HepG2 (cell line): Measurements from ENCODE around the gene GJB4. TPM values are rescaled to one million over a fixed set of nuclear protein-coding genes. Genes with fewer than 3 reads are reported as not detected.

Source experiments
- ATAC-seq: fragments of 200-7000 bp; cut with Tn5 transposase; 3 replicates; pipeline ENCODE4 v1.9.1; 2020; ENCODE audit warnings: mild to moderate bottlenecking, moderate library complexity
- BruUV-seq: library from RNA; stranded (reverse); fragments of 400-500 nt; replicated peaks from 2 replicates; lab custom pipeline; 2021; lab: Mats Ljungman, UMichigan
- CTCF ChIA-PET: fragments of 300-600 bp; formaldehyde crosslinking; extraction: SDS; loops from one replicate; lab custom pipeline; 2021; ENCODE audit warnings: low total read pairs, inconsistent platforms, low intra/inter-chr PET ratio; lab: Yijun Ruan, JAX
- POLR2A ChIA-PET: fragments of 350-600 bp; sonication (Branson Sonifier 250); formaldehyde crosslinking; loops from one replicate; lab custom pipeline; 2020; ENCODE audit warnings: antibody characterized with exemption, inconsistent platforms; lab: Yijun Ruan, JAX
- DNase-seq: peaks from one replicate; pipeline ENCODE4 v3.0.0-alpha.2; 2015; ENCODE audit warnings: low spot score
- FAIRE-seq: peaks from 3 replicates; lab custom pipeline; 2011; peaks lifted over from hg19 to GRCh38; lab: Jason Lieb, UNC
- H2AFZ ChIP-seq: one replicate; pipeline ENCODE4 v1.6.1; 2011; ENCODE audit warnings: low read length, inconsistent platforms
- H3K27ac ChIP-seq: fragments of 300-600 bp; 3 replicates; pipeline ENCODE4 v1.8.0; 2011; ENCODE audit warnings: mixed run types, mild to moderate bottlenecking, mixed read lengths, low read length, inconsistent platforms; ENCODE audit not compliant: insufficient read depth; ENCODE audit errors: extremely low read length
- H3K27me3 ChIP-seq, 2 experiments: fragments of 200-600 bp in 1 of 2; 2 replicates in 1 of 2; 3 replicates in 1 of 2; pipeline versions ENCODE4 v1.6.0 to v1.8.0; 2011; ENCODE audit warnings: low read length in 2 of 2, mild to moderate bottlenecking in 2 of 2, moderate library complexity in 2 of 2, inconsistent platforms in 1 of 2; ENCODE audit not compliant: insufficient read depth in 2 of 2, control insufficient read depth in 1 of 2
- H3K36me3 ChIP-seq, 2 experiments: fragments of 200-600 bp in 1 of 2; replicated peaks in 1 of 2; 2 replicates in 1 of 2; 3 replicates in 1 of 2; pipeline versions ENCODE4 v1.5.1 to v1.8.0; 2011; ENCODE audit warnings: low read length in 2 of 2, inconsistent platforms in 1 of 2; ENCODE audit not compliant: insufficient read depth in 2 of 2, control insufficient read depth in 1 of 2
- H3K4me1 ChIP-seq: 2 replicates; pipeline ENCODE4 v1.5.1; 2012; ENCODE audit warnings: low read length, inconsistent platforms; ENCODE audit not compliant: insufficient read depth
- H3K4me2 ChIP-seq: 2 replicates; pipeline ENCODE4 v1.6.0; 2011; ENCODE audit warnings: low read depth, low read length, inconsistent platforms
- H3K4me3 ChIP-seq, 3 experiments: fragments of 200-600 bp in 1 of 3; sonication (generic), shearing (Covaris generic) in 1 of 3; replicated peaks in 1 of 3; 2 replicates each; pipeline ENCODE4 v1.5.1; 2011 to 2016; ENCODE audit warnings: low read length in 3 of 3, inconsistent platforms in 2 of 3, low read depth in 2 of 3, mild to moderate bottlenecking in 2 of 3, control low read depth in 1 of 3, mixed read lengths in 1 of 3; ENCODE audit not compliant: insufficient read depth in 1 of 3
- H3K79me2 ChIP-seq: one replicate; pipeline ENCODE4 v1.6.1; 2011; ENCODE audit warnings: low read length, inconsistent platforms; ENCODE audit not compliant: insufficient read depth
- H3K9ac ChIP-seq: 2 replicates; pipeline ENCODE4 v1.6.0; 2011; ENCODE audit warnings: mild to moderate bottlenecking, low read depth, low read length, inconsistent platforms; ENCODE audit not compliant: insufficient read depth
- H3K9me3 ChIP-seq: 2 replicates; pipeline ENCODE4 v1.5.1; 2012; ENCODE audit warnings: mild to moderate bottlenecking, low read length
- H4K20me1 ChIP-seq: 2 replicates; pipeline ENCODE4 v1.6.0; 2011; ENCODE audit warnings: inconsistent platforms, mild to moderate bottlenecking, low read length, moderate library complexity; ENCODE audit not compliant: insufficient read depth
- ATF7 ChIP-seq, 2 experiments: fragments of 450-650 bp in 1 of 2; sonication (generic) in 1 of 2; formaldehyde crosslinking in 1 of 2; IDR thresholded peaks; 2 replicates each; pipeline versions ENCODE4 v1.4.0 to v1.6.1; 2016 to 2020; ENCODE audit warnings: antibody characterized with exemption in 1 of 2, mild to moderate bottlenecking in 1 of 2, missing genetic modification reagents in 1 of 2
- JUN ChIP-seq: sonication (generic); formaldehyde crosslinking; IDR thresholded peaks from 2 replicates; pipeline ENCODE4 v1.4.0; 2020; ENCODE audit warnings: mild to moderate bottlenecking, missing genetic modification reagents
- MYNN ChIP-seq: sonication (generic); formaldehyde crosslinking; IDR thresholded peaks from 2 replicates; pipeline ENCODE4 v1.4.0; 2020; ENCODE audit warnings: mild to moderate bottlenecking, low read depth, missing genetic modification reagents
- PRDM10 ChIP-seq: sonication (generic); formaldehyde crosslinking; IDR thresholded peaks from 2 replicates; pipeline ENCODE4 v1.4.0; 2020; ENCODE audit warnings: low read depth, missing genetic modification reagents
- RAD51 ChIP-seq: fragments of 450-650 bp; IDR thresholded peaks from 2 replicates; pipeline ENCODE4 v1.6.1; 2016; ENCODE audit warnings: borderline replicate concordance
- RFXAP ChIP-seq: sonication (generic); formaldehyde crosslinking; IDR thresholded peaks from 2 replicates; pipeline ENCODE4 v1.4.0; 2020; ENCODE audit warnings: missing genetic modification reagents, borderline replicate concordance
- U2AF2 ChIP-seq: fragments of 200-400 bp; formaldehyde crosslinking; IDR thresholded peaks from 2 replicates; pipeline ENCODE4 v1.6.1; 2017; ENCODE audit warnings: low read depth, mild to moderate bottlenecking, low read length
- ZNF44 ChIP-seq: sonication (generic); formaldehyde crosslinking; IDR thresholded peaks from 2 replicates; pipeline ENCODE4 v1.5.1; 2020; ENCODE audit warnings: mild to moderate bottlenecking, missing genetic modification reagents
- ZNF674 ChIP-seq: sonication (generic); formaldehyde crosslinking; IDR thresholded peaks from 2 replicates; pipeline ENCODE4 v1.5.0; 2020; ENCODE audit warnings: low read depth, mild to moderate bottlenecking, missing genetic modification reagents
- ZNF687 ChIP-seq: sonication (generic); formaldehyde crosslinking; IDR thresholded peaks from 2 replicates; pipeline ENCODE4 v1.5.1; 2020; ENCODE audit warnings: mild to moderate bottlenecking, missing genetic modification reagents, moderate library complexity
- ZNF747 ChIP-seq: sonication (generic); formaldehyde crosslinking; IDR thresholded peaks from 2 replicates; pipeline ENCODE4 v1.8.1; 2023; ENCODE audit warnings: missing genetic modification reagents, mild to moderate bottlenecking, borderline replicate concordance
- WGBS: methylation state at CpG from one replicate; pipeline ENCODE4 v1.1.6; 2017; ENCODE audit warnings: low lambda C conversion rate; 5-methylcytosine and 5-hydroxymethylcytosine counted together
- in situ Hi-C: cut with HindIII; loops from 2 replicates; pipeline ENCODE4 v1.10.0; 2017; ENCODE audit warnings: low pct_unique_long_range_greater_than_20kb; ENCODE audit not compliant: extremely low pct_ligation_motif_present
- intact Hi-C: fragments of 100-400 bp; cut with micrococcal nuclease; formaldehyde crosslinking; loops from one replicate; pipeline ENCODE4 v1.10.0; 2022; ENCODE audit not compliant: unreplicated experiment
- polyA plus RNA-seq, 8 experiments: library from polyadenylated mRNA; depleted of rRNA in 3 of 8; stranded (reverse) in 7 of 8; unstranded in 1 of 8; fragments of >200 nt; fragmentation: Illumina TruSeq in 4 of 8; extraction: Trizol in 4 of 8; gene quantifications; 2 replicates each; pipeline versions ENCODE4 v1.2.1 to v1.2.3, GENCODE V29; 2011 to 2016; ENCODE audit warnings: low read depth in 4 of 8, missing spikeins in 1 of 8, mixed read lengths in 1 of 8; ENCODE audit not compliant: insufficient read depth in 1 of 8
- total RNA-seq, 5 experiments: library from RNA; depleted of rRNA; stranded (reverse); fragments of >200 nt; fragmentation: Illumina TruSeq; extraction: Trizol; gene quantifications; 2 replicates each; pipeline ENCODE4 v1.2.3, GENCODE V29; 2016; ENCODE audit warnings: low read depth in 1 of 5

GJB4 gene
- total and polyA plus RNA-seq, 2 of the 13 experiments (the other 11 are each of a cell fraction or from before 2014, with no cell fraction given) = not detected

- H3K79me2 ChIP-seq = no peaks in the 10 kb centered on the region
- POLR2A ChIA-PET = no interaction called here
- in situ Hi-C loops = no loop called here
- no peaks in the 10 kb centered on the region for H4K20me1 ChIP-seq
- no peak overlapping the region for H2AFZ ChIP-seq
- H3K9ac ChIP-seq = no peak overlapping the region
- DNase-seq (no peak), ATAC-seq (no peak), FAIRE-seq (no peak)
- no peak overlapping the region for H3K4me3 ChIP-seq
- CTCF ChIA-PET = no interaction called here
- BruUV-seq = no TSS peak
- no peaks in the 10 kb centered on the region for H3K4me1 ChIP-seq
- H3K36me3 ChIP-seq = no peaks in the 10 kb centered on the region
- no peaks in the 10 kb centered on the region for H3K9me3 ChIP-seq
- peaks cover 0 to 36% of the 10 kb centered on the region in 2 experiments; a peak in 4 of 5 replicates for H3K27me3 ChIP-seq
- 18% methylated on average over 4 of the region's 6 CpGs for WGBS
- TF ChIP-seq RAD51 (no peak), JUN (CRISPR knock-in tag) (no peak), ZNF674 (CRISPR knock-in tag) (no peak)
- no peak overlapping the region for H3K4me2 ChIP-seq
- intact Hi-C loops = no loop called here
- H3K27ac ChIP-seq = no peak overlapping the region
These were observed 31.4 kb downstream of the GJB4 start for GRCh38 chr1:34790985-34791384.

GRCh38 chr1:34792424-34792823 lies 32.9 kb downstream of the GJB4 start:
- no TSS peak for BruUV-seq
- Histone ChIP-seq H3K9me3 (no peaks in the 10 kb centered on the region), H3K27ac (no peak overlapping the region), H3K9ac (no peak overlapping the region), H3K36me3 (no peaks in the 10 kb centered on the region), H2AFZ (no peak overlapping the region), H3K79me2 (no peaks in the 10 kb centered on the region), H3K4me1 (no peaks in the 10 kb centered on the region), H3K27me3 (peaks cover 1 to 36% of the 10 kb centered on the region in 2 experiments; a peak in 4 of 5 replicates), H3K4me3 (no peak overlapping the region), H3K4me2 (no peak overlapping the region), H4K20me1 (no peaks in the 10 kb centered on the region)
- ChIA-PET POLR2A (no interaction called here), CTCF (no interaction called here)
- intact Hi-C loops (no loop called here), in situ Hi-C loops (no loop called here)
- ATAC-seq = no peak
- no peak for TF ChIP-seq RFXAP (CRISPR knock-in tag)
- no peak for TF ChIP-seq ZNF687 (CRISPR knock-in tag)
- no peak for TF ChIP-seq ZNF44 (CRISPR knock-in tag)
- no peak for TF ChIP-seq PRDM10 (CRISPR knock-in tag)
- no peak for TF ChIP-seq ZNF747
- no peak for TF ChIP-seq U2AF2
- TF ChIP-seq MYNN (CRISPR knock-in tag) = no peak
- no peak for TF ChIP-seq ATF7 (IDR thresholded peaks at IDR 0.05)
- TF ChIP-seq ATF7 (CRISPR knock-in tag; IDR thresholded peaks at IDR 0.05) = no peak
- 53% methylated on average over 8 of the region's 10 CpGs for WGBS
- no peak for DNase-seq
- FAIRE-seq = no peak
